GM21723 (cell line): Measurements from ENCODE around the gene MYRIP.
"Not testable (repeated sequence)": the region's sequence is repeated elsewhere in the genome, so short reads cannot be mapped to it uniquely, and the experiment has no call there.

Source experiments
- ATAC-seq: cut with Tn5 transposase; IDR thresholded peaks from one replicate; pipeline ENCODE4 v1.9.1; 2021; ENCODE audit warnings: mild to moderate bottlenecking, moderate library complexity; ENCODE audit not compliant: unreplicated experiment

The MYRIP gene

DNA sequence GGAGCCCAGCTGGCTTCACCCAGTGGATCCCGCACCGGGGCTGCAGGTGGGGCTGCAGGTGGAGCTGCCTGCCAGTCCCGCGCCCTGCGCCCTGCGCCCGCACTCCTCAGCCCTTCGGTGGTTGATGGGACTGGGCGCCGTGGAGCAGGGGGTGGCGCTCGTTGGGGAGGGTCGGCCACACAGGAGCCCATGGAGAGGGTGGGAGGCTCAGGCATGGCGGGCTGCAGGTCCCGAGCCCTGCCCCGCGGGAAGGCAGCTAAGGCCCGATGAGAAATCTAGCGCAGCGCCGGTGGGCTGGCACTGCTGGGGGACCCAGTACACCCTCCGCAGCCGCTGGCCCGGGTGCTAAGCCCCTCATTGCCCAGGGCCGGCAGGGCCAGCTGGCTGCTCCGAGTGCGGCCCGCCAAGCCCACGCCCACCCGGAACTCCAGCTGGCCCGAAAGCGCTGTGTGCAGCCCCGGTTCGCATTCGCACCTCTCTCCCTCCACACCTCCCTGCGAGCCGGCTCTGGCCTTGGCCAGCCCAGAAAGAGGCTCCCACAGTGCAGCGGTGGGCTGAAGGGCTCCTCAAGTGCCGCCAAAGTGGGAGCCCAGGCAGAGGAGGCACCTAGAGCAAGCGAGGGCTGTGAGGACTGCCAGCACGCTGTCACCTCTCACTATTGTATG lies 268.6 kb downstream of the MYRIP start:
- ATAC-seq, result not testable (repeated sequence)

DNA sequence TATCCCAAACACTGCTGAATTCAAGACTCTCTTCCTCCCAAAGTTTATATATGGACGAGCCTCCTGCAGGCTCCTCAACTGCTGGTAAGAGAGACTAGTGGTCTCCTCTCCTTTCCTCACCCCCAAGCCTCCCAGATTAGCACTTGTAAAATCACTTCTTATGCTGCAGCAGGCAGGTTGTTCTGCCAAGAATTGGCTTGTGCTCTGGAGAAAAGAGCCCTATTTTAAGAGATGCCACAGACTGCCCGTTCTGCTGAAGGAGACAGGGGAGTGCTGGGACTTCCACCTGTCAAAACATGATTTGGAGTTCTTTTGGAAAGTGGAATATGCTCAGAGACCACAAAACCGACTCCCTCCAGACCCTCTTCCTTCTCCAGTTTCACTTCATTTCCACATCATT lies 269.2 kb downstream of the MYRIP start:
- no peak for ATAC-seq

DNA sequence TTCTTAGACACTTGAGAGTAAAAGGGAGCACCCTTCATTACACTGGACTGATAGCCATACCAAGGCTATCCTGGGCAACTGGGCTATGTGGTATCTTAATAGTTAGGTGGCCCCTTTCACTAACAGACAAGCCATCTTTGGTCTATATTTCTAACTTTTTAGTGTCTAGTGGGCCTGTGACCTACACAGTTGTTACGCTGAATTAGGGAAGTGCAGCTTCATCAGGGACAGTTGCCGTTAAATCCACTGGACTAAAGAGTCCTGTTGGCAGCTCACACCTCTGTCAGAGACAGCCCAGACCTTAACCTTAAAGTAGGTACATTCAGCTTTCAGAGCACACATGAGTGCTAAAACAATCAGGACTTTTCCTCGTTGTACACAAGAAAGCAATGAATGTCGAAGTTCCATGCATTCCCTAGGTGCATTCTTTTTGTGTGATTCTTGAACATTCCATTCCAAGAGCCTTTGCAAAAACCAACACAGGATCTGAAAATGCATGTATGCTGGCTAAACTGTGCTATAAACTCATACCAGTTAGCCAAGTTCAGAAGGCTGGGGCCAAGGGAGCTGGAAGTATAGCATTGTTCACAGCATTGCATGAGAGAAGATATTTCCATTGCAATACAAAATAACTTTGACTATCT lies 269.9 kb downstream of the MYRIP start:
- ATAC-seq, result no peak

GRCh38 chr3:40079847-40080240 lies 270.4 kb downstream of the MYRIP start:
- no peak for ATAC-seq

DNA sequence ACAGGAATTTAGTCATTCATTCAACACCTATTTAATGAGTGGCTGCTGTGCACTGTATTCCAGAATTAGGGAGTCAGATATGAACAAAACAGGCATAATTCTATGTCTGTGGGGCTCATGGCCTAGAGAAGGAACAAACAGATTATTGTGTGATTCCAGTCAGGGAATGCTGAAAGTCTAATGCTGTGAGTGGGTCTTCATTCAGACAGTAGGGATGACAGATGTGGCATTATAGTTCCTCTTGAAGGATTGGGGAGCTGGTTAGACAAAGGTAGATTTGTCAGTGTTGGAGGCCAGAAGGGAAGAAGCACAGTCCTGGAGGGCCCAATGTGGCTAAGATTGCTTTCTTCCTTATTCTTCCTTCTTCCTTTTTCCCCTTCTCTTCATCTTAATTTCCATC lies 273.7 kb downstream of the MYRIP start:
- no peak for ATAC-seq

DNA sequence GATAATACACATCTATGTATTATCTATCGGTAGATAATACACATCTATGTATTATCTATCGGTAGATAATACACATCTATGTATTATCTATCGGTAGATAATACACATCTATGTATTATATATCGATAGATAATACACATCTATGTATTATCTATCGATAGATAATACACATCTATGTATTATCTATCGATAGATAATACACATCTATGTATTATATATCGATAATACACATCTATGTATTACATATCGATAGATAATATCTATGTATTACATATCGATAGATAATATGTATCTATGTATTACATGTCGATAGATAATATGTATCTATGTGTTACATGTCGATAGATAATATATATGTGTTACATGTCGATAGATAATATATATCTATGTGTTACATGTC lies 275.0 kb downstream of the MYRIP start:
- not testable (repeated sequence) for ATAC-seq

DNA sequence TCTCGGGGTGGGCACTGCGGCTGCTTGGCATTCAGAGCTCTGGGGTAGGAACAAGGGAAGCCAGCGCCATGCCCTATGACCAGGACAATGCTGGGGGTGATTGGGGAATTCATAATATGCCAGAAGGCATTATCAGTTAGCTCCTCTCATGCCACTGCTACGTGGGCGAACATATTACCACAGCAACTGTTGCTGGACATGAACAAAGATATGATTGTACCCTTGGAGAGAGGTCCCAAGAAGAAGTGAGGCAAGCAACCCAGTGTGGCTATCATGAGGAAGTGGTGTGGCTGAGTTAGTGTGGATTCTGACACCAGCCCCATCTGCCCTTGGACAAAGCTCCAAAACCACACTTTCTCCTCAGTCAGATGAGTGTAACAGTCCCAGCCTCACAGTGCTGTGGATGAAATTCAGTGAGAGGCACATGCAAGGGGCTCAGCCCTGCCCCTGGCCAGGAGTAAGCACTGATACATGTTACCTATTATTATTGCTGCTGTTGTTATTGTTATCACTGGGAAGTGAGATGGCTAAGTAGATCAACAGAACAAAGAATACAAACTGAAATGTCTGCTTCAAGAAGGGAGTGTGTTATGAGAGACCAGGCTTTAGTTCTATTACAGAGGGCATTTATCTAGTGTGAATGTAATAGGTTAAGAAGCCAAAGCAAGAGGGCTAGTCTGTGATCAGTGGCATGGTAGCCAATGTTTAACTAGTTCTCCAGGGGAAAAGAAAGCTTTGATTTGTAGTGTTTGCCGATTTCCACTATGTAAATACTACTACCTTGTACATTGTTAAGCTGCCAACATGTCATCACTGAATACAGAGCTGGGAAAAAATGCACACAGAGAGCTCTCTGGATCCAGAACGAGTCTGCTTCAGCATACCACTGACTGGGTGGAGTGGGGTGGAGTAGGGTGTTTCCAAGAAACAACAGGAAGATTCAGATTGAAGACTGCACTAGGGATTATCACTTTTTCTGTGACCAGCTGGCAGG lies 277.8 kb downstream of the MYRIP start:
- ATAC-seq, result no peak

DNA sequence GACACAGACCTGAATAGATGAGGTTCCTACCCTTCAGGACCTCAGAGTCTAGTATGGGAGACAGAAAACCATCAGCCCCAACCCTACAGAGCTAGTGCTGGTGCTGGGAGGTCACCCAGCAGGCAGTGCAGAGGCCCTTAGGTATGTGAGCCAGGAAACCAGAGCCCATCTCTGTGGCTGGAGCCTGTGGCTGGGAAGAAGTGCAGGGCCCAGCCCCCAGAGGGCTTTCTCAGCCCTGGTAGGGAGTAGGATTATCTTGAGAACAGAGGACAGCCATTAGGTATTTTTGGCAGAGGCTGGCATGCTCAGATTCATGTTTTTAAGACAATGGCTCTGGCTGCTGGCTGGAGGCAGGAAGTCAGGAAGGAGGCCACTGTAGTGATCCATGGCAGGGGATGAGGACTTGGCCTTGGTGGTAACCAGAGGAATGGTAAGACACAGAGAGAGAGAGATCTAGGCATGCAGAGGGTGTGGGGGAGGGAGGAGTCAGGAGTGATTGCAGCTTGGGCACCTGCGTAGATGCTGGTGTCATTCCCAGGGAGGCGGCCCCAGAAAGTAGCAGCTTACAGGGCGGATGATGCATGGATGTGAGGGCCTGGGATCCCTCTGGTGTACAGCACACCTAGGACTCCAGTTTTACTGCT lies 279.2 kb downstream of the MYRIP start:
- ATAC-seq, result no peak

DNA sequence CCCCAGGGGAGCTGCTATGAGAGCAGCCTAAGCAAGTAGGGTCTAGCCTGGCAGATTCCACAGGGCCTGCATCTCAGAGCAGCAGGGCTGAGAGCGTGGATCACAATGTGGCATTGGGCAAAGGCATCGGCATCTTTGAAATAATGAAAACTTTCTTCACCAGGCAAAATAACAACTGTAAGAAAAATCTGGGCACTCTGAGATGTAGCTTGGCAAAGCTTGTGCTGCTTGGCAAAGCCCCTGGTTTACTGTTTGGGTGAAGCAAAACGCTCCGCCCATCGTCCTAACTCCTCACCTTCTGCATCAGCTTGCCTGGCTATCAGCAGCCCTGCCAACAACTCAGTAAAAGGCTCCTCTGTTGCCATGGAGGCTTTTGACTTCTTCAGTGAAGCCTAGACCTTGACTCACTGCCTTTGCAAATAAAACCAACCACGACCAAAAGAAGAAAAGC lies 287.3 kb downstream of the MYRIP start:
- no peak for ATAC-seq

DNA sequence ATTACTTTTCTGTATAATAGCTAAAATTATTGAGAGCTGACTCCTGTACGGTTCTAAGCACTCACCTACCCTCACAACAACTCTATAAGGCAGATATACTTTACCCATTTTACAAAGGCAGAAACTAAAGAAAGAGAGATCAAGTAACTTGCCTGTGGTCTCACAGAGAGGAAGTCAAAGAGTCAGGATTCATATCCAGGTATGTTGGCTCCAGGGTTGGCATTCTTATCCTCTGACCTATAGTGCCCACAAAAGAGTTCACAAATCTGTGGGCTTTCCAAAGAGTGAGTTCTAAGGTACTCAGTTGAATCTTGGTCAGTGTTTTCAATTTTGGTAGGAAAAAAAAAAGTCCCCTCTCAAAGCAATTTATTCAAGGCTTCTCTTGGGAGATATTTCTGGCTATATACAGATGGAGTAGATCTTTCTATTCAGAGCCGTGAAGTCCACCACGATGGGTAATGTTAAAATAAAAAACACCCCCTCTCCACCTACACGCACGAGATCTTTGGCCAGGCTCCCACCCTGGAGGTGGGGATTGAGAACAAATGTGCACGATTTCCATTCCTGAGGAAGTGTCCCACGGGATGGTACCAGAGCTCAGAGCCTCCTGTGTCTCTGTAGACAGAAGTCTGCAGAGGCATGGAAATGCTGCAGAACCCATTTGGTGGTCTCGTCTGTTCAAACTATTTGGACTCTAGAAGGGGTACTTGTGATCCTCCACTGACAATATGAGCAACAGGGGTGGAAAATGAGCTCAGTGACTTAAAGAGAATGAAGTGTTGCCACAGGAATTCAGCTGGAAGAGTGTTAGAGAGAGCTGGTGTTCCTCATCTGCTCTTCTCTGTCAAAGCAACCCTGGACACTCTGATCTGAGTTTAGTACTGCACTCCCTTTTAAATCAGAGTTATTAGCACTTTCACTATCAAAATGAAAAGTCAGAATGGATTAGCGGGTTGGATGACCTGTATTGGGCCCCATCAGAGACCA lies 288.0 kb downstream of the MYRIP start:
- ATAC-seq, result no peak

GRCh38 chr3:40098261-40098759 lies 288.9 kb downstream of the MYRIP start:
- ATAC-seq, result no peak

DNA sequence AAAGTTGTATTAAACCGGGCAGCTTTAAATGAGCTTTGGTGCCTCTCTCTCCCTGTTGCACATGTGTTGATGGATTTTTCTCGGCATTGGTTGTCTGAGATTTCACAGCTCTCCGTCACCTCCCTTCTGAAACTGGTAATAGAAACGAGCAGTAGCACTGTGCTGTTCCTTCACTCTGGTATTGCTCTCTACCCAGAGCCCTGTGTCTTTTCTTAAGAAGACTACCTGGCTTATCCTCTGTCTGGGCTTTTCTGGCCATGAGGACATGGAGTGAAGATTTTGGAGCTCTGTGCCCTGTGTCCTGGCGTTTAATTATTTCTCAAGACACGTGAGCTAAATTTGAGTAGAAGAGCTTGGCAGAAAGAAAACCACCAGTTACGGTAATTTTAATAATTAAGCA lies 290.5 kb downstream of the MYRIP start:
- no peak for ATAC-seq

- no peak for ATAC-seq
Observed at GRCh38 chr3:40102182-40102581, 292.8 kb downstream of the MYRIP start.

DNA sequence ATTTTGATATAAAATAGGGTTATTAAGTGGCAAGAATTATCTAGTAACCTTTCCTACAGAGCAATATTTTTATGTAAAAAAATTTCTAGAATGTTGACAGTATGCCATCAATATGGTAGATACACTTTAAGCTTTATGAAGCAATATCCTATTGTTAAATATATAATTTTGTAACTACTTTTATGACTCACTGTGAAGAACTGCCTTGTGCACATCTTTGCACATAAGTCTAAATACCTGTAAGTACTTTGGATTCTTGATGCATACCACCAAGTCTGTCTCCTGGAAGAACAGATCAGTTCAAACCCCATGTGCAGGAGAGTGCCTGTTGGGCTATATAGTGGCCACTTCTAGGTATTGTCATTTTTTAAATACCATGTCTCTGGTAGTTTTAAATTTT lies 294.4 kb downstream of the MYRIP start:
- no peak for ATAC-seq

DNA sequence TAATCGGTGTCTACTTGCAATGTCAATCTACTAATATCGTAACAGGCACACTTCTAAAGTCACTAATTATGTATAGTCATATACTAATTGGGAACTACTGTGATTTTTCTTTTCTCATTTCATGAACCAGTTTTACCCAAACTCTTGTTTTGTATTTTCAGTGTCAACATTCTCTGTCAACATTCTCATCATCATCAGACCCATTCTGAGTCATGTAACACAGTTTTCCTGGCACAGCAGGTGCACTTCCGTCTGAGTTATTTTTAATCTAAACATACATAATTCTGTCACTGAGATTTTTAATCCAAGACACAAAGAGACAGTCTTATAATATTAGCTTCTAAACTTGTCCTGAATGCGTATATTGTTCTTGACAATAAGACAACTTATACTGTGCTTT lies 295.0 kb downstream of the MYRIP start:
- no peak for ATAC-seq

- no peak for ATAC-seq
Observed at GRCh38 chr3:40108643-40109042, 299.2 kb downstream of the MYRIP start.

DNA sequence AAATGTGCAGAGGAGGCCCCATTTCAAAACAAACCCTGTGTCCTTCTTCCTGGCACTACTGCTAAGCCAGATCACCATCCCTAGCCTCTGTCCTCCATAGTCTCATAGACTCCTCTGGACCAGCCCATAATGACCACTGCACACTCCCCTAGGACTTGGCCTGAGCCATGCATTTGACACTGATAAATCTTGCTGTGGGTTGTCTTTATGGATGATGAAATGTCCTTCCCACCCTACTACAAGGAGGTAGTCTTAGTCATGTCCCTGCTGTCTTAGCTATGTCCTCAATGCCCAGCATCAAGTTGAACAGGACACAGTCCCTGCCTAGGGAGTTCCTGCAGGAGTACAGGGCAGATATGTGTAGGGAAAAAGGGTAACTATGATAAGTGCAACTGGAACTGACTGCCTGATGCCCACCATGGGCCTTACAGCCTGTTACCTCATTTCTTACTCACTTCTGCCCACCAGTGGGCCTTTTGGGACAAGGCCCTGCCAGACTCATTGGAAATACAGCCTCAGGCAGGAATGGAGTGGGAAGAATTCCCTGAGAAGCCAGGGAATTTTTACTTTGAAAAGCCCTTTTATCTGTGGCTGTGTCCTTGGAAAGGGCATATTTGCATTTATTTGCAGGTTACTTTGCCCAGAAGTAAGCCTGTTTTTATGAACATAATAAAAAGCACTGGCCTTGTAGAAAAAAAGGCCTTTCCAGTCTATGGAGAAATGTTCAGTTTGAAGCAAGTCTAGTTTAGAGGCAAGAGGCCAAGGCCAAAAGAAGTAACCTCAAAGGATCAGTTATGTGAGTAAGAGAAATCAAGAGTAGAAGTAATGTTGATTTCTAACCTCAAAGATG lies 300.5 kb downstream of the MYRIP start:
- no peak for ATAC-seq

DNA sequence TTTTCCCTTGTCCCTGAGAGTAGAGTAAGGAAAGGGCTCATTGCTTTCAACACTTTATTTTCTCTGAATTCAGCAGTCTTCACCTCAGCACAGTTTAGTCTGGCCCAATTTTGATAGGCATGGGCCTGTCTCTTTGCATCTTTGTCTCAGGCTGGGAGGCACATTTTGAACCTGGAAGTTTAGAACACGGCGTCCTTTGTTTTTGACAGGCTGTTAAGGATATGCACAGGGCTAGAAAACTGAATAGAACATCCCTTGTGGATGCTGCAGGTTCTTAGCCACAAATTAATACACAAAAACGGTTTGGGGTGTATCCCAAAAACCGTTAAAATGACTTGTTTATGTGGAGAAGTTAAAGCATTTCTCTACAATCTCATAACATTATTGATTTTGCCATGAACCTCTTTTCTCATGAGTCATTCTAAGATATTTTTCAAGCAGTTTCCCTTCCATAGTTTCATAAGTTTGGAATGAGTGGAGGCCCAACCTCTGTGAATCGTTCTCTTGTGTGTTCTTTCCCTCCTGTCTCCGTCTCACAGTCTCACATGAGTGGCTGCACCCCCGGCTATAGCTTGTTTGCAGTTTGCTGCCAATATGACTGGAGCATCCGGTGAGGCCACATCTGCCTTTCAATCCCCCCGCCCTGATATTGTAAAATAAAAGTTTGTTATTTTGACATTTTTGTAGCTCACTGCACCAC lies 307.2 kb downstream of the MYRIP start:
- no peak for ATAC-seq
